KBM-7 (cell line): Measurements from ENCODE around the gene ABHD1.
A peak's percentile ranks its signal among the peaks of the same experiment; 100 is the strongest.

Experiments used
- DNase-seq: peaks from one replicate; pipeline ENCODE4 v3.0.0-alpha.2; 2015
- in situ Hi-C: fragments of 300-500 bp; cut with MboI; formaldehyde crosslinking; loops from 2 replicates; pipeline ENCODE4 v1.14.3; 2020; ENCODE audit warnings: low sequenced_read_pairs, low pct_unique_long_range_greater_than_20kb, mixed read lengths

The ABHD1 gene

DNA sequence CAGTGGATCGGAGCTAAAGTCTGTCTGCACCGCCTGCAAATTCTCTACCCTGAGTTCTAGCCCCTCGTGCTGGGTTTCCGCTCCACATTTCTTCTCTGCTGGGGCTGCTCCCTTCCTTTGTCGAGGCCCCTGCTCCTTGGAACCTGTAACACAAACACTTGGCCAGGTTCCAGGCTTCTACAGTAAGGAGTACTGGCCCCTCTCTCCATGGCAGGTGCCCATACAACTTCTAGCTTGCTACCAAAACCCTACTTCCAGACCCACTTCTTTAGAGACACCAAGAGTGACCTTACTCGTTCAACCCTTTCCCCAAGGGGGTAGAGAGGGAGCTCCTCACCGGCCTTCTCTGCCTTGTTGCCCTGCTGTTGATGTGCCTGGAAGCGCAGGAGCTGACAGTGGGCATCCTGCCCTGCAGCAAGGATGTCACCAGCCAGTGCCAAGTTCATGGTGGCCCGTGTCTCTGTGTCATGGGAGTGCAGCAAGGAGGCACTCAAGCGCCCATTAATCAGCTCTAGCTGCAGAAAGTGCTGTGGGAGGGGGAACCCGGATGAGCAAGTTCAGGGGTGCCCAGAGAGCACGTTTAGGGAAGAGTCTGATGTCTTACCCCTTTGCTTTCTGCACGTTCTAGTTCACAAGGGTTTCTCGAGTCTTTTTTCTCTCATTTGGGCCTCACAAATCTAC is 9.7 kb downstream of the ABHD1 start:
- in situ Hi-C loops = no loop called here
- peak; percentile 19 for DNase-seq

DNA sequence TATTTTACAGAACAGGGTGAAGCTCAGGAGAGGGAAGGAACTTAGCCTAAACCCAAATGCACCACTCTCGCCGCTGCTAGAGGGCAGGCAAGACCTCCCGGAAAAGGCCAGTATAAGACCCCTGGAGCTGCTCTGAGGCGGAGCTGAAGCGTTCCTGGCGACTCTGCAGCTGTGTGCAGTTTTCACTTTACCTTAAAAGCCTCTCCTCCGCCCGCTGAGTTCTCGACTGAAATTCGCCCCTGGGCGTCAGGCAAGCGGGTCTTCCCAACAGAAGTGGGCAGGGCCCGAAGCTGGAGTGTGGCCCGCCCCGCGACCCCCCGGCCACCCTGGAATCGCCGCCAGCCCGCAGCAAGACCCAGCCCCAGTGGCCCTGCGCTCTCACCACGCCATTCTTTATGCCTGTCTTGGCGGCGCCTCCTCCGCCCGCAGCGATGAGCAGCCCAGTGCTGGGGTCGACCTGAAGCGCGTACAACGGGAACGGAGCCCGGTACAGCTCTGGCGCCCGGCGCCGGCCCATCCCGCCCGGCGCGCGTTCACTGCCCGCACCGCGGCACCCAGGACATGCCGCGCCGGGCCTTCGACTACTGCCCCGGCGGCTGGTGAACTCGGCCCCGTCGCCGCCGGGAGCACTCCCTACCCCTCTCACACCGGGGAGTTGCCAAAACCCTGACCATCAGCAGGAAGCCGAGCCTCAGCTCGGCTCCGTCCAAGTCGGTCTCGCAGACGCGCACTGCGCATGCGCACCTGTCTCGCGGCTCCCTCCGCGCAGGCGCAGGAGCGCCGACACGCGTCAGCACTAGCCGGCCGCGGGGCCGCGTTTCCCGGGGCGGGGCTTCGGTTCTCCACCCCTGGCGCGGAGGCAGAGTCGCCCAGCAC is 10.5 kb downstream of the ABHD1 start, which contains the start of gene PREB:
Gene PREB, minus strand, starts transcription at position 732 of the 876 bp plus-strand sequence. Its CDS starts 215 bp downstream, at position 517.
- in situ Hi-C loops = no loop called here
- peak; percentile 94 for DNase-seq

DNA sequence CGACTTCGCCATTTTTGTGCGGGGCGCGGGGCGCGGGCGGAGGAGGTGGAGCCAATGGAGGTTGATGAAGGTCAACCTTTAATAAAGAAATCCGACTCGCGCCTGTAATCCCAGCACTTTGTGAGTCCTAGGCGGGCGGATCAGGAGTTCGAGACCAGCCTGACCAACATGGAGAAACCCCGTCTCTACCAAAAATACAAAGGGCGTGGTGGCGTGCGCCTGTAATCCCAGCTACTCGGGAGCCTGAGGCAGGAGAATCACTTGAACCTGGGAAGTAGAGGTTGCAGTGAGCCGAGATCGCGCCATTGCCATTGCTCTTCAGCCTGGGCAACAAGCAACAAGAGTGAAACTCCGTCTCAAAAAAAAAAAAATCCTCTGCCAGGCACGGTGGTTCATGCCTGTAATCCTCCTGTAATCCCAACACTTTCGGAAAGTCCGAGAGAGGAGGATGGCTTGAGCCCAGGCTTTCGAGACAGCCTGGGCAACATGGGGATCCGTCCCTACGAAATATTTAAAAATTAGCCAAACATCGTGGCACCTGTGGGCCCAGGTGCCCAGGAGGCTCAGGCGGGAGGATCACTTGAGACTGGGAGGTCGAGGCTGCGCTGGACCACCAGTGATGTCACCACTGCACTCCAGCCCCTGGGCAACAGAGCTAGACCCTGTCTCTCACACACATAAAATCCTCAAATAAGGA is 11.3 kb downstream of the ABHD1 start:
- DNase-seq = no peak
- in situ Hi-C loops = no loop called here

GRCh38 chr2:27135478-27135955 is 11.9 kb downstream of the ABHD1 start:
- in situ Hi-C loops = no loop called here
- no peak for DNase-seq

DNA sequence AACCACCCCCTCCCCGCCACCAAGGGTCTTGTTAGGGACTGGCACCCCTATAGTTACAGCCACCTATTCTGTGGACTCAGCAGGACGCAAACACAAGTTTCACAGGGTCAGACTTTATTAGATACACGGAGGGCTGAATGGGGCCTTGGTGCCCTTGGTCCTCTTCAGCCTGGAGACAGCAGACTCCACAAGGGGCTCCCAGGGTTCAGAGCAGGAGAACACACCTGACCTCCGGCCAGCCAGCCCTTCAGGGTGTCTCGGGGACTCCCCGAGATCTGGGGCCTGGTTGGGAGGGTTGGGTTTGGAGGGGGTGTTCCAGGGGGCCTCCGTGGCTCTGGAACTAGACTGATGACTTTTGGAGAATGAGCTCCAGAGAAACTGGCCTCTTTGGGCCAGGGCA is 13.1 kb downstream of the ABHD1 start:
- in situ Hi-C loops = no loop called here
- DNase-seq = no peak

GRCh38 chr2:27137322-27137935 is 13.8 kb downstream of the ABHD1 start:
- DNase-seq = no peak
- in situ Hi-C loops = no loop called here

DNA sequence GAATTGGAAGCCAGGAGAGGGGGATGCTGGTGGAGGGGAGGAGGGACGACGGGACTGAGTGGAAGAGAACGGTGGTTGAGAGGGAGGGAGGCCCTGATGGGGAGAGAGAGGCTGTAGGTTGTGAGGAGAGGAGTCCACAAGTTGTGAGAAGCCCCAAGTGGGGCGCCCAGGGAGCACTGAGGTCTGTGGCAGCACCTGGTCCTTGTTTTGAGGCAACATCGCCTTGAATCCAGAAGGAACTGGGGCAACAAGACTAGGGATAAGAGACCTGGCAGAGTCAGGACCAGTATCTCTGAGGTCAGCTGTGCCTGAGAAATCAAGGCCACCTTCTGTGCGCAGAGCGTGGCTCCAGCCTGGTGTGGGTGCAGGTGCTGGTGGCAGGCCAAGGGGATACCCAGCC is 14.5 kb downstream of the ABHD1 start:
- no peak for DNase-seq
- in situ Hi-C loops = no loop called here

- in situ Hi-C loops = no loop called here
- no peak for DNase-seq
Observed at GRCh38 chr2:27139310-27139709, 15.7 kb downstream of the ABHD1 start, which contains the start of gene PRR30. PRR30 (minus strand) TSS chr2:27139410; CDS start chr2:27138329, 1,081 bp downstream.

DNA sequence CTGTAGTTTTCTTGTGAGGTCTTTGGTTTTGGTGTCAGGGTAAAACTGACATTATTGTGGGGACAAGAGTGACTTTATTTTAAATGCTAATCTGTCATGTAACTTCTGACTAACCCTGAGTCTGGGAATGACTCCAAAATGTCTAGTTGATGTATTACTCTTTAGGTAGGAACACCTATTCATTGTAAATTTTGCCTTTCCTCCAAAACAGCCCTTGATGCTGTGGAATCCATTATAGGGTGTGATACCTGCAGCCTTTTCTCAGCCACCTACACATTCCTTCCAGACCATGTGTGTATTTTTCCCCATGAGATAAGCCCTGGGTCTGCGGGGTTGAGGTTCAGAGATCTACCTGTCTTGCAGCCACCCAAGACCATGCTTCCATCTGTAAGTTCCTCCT is 19.7 kb downstream of the ABHD1 start:
- no peak for DNase-seq
- in situ Hi-C loops = no loop called here

DNA sequence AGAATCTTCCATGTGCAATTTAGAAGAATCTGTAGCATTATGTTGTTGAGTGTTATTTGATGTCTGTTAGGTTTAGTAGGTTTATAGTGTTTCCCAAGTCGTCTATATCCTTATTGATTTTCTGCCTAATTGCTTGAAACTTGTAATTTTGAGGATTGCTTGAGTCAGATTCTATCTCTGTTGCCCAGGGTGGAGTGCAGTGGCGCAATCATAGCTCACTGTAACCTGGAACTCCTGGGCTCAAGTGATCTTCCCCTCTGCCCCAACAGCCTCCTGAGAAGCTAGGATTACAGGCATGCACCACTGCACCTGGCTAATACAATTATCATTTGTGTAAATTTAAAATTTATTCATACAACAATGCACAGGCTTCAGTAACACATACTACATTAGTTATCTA is 22.1 kb downstream of the ABHD1 start:
- no peak for DNase-seq
- in situ Hi-C loops = no loop called here

DNA sequence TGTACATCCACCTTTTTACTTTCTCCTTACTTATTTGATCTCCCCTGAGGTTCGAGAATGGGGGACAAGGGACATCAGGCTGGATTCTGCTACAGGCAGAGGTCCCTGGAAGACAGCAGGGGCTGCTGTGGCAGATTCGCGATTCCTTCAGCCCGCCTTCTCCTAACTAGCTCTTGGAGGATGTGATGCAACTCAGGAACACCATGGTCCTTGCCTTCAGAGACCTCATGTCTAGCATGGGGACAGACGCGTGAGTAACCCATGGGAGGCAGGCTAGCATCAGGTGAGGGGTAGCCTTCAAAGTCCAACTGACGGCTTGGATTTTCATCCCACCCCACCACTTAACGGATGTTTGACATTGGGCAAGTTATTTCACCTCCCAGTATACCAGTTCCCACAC is 24.3 kb downstream of the ABHD1 start:
- no peak for DNase-seq
- in situ Hi-C loops = no loop called here

GRCh38 chr2:27148801-27149439 is 25.3 kb downstream of the ABHD1 start, which contains the start of gene TCF23:
TCF23 (plus strand) TSS chr2:27149004; CDS start chr2:27149134, 130 bp downstream.
- DNase-seq = no peak
- in situ Hi-C loops = no loop called here

GRCh38 chr2:27149570-27150405 is 26.2 kb downstream of the ABHD1 start:
- no peak for DNase-seq
- in situ Hi-C loops = no loop called here

DNA sequence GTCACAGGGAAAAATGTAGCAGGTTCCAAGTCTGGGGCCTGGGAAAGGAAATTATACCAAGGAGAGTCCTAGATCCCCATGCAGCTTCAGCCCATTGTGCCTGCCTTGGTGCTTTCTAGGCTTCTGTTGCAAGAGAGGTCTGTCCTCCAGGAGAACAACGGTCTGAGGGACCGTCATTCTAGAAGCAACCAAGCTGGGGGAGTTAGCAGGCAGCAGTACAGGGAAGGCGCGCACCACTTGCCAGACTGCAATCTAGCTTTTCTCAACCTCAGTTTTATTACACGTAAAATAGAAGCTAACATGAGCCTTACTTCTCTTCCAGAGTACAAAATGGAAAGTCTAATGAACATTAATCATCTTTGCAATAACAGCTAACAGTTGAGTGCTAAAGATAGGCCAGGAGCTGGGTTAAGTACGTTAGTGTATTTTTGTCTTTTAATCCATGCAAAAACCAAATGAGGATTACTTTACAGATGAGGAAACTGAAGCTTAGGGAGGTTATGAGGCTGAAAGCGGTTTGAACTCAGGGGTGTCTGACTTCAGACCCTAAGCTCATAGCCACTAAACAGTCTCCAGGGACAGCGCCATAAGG is 27.1 kb downstream of the ABHD1 start:
- in situ Hi-C loops = no loop called here
- DNase-seq = no peak

- in situ Hi-C loops = no loop called here
Observed at GRCh38 chr2:27152102-27152795, 28.6 kb downstream of the ABHD1 start.

GRCh38 chr2:27152796-27153464 is 29.3 kb downstream of the ABHD1 start:
- in situ Hi-C loops = no loop called here
- no peak for DNase-seq

More at GRCh38 chr2:27152102-27152795, 28.6 kb downstream of the ABHD1 start:
- no peak for DNase-seq
